ENCODE data around the gene ANKRD42. TPM values are rescaled to one million over a fixed set of nuclear protein-coding genes. Genes with fewer than 3 reads are reported as not detected.

The ANKRD42 gene
- total RNA-seq (2014; rRNA removed; shearing (Covaris generic)) = 5.1 and 15.1 TPM in 2 replicates

DNA sequence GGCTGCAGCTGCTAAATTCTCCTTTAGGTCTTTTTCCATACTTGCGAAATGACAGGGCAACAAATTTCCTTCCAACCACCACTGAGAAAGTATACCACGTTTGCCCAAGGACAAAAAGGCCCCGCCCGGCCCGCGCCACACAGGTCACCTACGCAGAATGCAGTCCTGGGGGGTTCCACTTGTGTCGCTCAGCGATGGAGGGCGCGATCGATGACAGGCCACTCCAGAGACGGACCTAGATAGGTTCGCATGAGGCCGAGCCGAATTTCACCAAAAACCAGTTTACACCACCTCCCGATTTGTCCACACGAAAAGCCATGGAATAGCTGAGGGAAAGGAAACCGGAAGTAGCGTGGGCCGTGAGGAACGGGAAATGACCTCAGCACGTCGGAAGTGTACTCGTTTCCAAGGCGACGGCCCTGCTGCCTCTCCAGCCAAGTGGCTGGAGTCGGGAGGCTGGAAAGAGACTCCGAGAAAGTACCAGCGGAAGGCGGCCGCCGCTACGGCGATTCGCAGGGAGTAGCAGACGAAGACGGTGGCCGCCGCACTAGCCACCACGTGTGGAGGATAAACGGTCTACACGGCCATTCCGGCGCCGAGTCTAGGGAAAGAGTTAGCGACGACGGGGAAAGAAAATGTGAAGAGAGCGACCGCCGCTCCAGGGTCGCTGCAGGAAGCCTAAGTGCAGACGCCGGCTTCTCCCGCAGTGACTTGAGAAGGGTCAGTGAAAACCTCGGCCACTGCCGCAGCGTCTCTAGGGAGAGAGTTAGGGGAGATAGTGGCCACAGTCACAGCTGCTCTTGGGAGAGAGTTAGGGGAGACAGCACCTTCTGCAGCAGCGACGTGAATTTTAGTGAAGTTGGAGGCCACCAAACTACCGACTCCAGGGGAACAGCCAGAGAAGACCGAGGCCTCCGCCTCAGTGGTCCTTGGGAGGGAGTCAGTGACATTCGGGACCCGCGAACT is at the start of gene ANKRD42:
Gene ANKRD42, plus strand, starts transcription at position 398 of the 966 bp plus-strand sequence. CDS start 959 bp downstream, outside the sequence.
- in situ Hi-C loops (cut with HindIII; ENCODE audit: low sequenced_read_pairs) = no loop called here
- peak; percentile 97 for DNase-seq (ENCODE audit: low spot score)

DNA sequence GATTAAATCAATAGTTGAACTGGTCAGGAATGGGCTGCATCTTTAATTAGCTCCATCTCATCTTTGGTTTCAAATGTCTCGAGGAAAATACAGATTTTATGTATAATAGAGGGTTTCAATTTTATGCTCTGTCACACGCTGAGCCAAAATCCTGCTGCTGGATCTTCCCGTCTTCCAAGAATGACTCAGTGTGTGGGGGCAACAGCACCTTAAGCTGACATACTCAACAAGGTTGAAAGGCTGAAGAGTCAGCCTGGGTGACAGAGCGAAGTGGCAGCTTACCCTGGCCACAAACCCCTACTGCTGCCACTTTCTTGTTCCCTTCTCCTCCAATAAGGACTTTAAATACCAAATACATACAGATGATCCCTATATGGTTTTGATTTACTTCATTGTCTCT is 45.6 kb upstream of the ANKRD42 start:
- no peak for DNase-seq (ENCODE audit: low spot score)
- in situ Hi-C loops (cut with HindIII; ENCODE audit: low sequenced_read_pairs) = no loop called here

DNA sequence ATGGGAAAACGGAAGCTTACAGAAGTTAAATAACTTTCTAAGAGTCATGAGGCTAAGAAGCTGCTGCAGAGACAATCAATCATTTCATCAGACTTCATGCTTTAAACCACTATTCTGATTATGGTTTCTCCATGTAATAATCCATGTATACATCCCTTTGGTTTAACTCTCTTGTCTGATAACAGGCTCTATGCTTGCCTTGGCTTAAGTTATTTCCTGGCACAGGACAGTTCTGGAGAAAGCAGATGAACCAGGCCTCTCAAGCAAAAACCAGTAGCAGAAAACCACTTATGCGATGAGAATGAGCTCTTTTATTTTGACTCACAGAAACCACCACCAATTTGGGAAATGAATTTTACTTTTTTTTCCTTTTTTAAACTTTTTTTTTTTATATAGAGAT is 43.1 kb upstream of the ANKRD42 start:
- no peak for DNase-seq (ENCODE audit: low spot score)
- in situ Hi-C loops (cut with HindIII; ENCODE audit: low sequenced_read_pairs) = no loop called here

DNA sequence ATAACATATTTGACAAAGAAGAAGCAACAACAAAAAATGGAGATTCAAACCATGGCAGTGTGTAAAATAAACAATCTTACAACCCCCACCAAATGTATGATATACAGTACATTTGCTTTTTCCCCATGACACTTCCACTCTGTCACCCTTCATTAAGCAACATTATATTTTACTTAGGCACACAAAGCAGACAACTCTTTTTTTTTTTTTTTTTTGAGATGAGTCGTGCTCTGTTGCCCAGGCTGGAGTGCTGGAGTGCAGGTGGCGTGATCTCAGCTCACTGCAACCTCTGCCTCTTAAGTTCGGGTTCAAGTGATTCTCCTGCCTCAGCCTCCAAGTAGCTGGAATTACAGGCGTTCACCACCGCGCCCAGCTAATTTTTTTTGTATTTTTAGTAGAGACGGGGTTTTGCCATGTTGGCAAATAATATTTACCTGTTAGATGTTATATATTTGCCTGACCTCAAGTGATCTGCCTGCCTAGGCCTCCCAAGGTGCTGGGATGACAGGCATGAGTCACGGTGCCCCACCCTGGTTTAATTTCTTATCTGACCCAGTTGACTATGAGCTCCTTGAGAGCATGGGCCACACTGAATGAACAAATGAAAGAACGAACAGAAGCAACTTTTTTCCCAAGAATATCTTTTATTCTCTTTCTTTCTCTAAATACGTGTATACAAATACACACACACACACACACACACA is 42.1 kb upstream of the ANKRD42 start:
- DNase-seq (ENCODE audit: low spot score) = no peak

DNA sequence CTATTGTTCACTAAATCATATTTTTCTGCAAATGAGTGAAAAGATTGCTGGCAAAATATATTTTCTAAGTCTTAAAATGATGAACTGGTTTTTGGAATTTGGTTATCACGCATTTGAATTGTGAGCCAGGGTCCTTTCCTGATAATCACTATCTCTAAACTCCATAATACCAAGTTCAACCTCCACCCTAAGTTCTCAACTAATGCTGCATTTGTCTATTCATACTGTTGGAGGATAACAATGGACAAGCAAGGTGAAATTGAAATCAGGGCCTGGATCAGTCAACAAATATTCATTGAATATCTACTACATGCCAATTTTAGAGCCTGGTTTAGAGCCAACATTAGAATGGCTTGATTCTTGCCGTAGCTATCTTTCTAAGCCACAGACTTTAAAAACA is 41.2 kb upstream of the ANKRD42 start:
- DNase-seq (ENCODE audit: low spot score) = no peak
- in situ Hi-C loops (cut with HindIII; ENCODE audit: low sequenced_read_pairs) = no loop called here

More for the DNA sequence above, 42.1 kb upstream of the ANKRD42 start:
- in situ Hi-C loops (cut with HindIII; ENCODE audit: low sequenced_read_pairs) = no loop called here

DNA sequence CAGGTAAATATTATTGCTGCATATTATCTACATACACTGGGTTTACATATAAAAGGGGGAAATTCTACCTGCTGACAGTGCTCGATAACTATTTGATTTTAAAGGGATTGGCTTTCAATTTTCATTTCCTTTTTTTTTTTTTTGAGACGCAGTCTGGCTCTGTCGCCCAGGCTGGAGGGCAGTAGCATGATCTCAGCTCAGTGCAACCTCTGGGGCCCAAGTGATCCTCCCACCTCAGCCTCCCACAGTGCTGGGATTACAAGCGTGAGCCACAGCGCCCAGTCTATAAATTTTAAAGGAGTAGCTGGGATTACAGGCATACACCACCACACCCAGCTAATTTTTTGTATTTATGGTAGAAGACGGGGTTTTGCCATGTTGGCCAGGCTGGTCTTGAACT is 39.7 kb upstream of the ANKRD42 start:
- in situ Hi-C loops (cut with HindIII; ENCODE audit: low sequenced_read_pairs) = no loop called here
- no peak for DNase-seq (ENCODE audit: low spot score)

DNA sequence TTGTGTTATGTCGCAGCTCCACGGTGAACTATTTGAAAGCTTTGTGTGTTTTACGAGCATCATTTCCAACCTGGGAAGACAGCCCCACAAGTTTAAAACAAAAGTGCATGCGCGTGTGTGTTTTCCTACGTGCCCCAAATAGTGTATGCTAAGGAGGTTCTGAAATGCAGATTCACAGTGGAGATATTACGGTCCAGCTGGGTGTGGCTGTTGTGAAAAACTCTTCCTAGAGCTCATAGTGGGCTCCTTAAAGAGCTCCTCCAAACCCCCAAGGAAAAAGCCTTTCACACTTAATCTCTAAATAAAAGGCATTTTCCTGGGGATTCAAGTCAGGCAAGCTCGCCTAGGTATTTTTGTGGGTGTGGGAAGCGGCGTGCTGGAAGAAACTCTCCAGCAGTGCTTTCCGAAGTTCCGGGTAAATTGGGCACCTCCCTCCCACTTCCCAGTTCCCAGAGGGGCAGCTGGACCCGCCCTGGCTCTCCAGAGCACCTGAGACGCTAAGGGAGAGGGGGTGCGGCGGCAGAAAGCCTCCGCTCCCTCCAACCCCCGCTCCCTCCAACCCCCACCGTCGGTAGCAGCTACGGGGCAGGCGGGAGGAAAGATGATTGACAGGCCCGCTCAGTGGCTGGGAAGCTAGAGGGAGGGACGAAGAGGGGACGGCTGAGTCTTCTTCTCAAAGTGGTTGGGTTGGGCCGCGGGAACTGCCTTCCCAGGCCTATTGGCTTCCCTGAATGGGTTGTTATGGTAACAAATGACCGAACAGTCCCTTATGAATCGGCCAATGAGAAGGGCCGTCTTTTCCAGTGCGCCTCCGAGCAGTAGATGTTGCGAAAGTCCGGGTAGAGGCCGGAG is 37.1 kb upstream of the ANKRD42 start:
- DNase-seq (ENCODE audit: low spot score) = peak; percentile 100
- in situ Hi-C loops (cut with HindIII; ENCODE audit: low sequenced_read_pairs) = no loop called here

DNA sequence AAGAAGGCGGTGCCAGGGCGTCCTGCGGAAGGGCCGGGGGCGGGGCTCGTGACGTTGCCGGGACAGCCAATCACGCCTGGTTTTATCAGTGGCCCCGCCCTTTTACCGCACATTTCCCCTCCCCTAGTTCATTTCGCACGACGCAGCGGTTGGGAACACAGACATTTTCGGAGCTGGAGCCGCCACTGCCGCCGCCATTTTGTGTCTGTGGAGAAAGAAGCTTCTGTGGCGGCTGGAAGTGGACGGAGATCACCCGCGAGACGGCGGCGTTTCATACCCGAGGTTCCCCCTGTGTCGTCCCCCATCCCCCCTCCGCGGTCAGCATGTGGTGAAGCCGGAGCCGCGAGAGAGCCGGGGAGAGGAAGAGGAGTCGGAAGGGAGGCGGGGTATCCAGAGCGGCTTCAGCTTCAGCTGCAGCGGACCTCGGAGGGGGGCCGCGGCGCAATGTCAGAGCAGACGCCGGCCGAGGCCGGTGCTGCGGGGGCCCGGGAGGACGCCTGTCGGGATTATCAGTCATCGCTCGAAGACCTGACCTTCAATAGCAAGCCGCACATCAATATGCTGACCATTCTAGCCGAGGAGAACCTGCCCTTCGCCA is 36.4 kb upstream of the ANKRD42 start, which contains the start of gene PCF11:
Gene PCF11, plus strand, starts transcription at position 136 of the 598 bp plus-strand sequence. Its CDS starts 309 bp downstream, at position 445.
- no peak for DNase-seq (ENCODE audit: low spot score)
- in situ Hi-C loops (cut with HindIII; ENCODE audit: low sequenced_read_pairs) = no loop called here

DNA sequence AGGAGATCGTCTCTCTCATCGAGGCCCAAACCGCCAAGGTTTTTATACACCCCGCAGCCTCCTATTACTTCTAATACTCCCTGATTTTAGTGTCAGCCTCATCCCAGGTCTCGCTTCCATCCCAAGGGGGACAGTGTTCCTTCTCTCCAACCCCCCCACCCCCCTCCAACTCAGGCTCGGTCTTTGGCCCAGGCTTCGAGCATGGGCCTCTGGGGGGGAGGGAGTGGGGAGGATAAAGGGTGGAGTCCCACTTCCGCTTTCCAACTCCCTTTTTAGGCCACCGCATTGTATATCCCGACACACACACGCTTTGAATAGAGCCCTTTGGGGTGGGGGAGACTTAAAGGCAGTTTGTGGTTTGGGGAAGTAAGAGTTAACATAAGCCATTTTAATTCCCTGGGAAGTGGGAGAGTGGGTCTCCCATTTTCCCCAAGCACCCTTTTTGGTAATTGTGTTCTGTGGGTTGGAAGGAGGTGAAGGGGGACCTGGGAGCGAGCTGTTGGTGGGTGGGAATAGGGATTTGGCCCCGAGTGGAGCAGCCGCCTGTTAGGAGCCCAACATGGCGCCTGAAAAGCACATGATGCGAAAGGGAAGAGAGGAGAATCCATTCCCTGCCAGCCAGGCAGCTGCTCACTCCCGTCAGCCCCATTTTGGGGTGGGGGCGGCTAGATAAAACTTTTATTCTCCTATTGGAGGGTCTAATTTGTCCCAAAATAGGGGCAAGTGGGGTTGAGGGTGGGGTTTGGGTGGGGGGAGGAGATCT is 35.7 kb upstream of the ANKRD42 start:
- DNase-seq (ENCODE audit: low spot score) = peak; percentile 58
- in situ Hi-C loops (cut with HindIII; ENCODE audit: low sequenced_read_pairs) = no loop called here

DNA sequence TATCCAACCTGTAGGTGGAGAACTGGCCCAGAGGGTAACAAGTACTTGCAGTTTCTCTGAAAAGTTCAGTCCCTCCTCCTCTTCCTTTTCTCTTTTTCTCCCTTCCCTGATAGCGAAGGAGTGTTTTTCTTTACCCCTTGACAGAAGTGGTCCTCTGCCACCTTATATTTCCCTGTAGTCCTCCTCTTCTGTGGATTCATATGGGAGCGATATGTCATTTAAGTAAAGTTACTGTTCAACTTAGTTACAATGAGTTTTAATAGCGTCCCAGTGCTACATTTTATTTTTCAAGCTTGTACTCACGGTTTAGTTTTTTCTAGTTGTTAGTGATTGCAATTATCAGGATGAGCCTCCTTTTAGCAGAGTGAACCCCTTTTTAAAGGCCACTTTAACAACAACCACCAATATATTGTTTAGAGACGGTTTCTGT is 35.1 kb upstream of the ANKRD42 start:
- in situ Hi-C loops (cut with HindIII; ENCODE audit: low sequenced_read_pairs) = no loop called here
- no peak for DNase-seq (ENCODE audit: low spot score)

DNA sequence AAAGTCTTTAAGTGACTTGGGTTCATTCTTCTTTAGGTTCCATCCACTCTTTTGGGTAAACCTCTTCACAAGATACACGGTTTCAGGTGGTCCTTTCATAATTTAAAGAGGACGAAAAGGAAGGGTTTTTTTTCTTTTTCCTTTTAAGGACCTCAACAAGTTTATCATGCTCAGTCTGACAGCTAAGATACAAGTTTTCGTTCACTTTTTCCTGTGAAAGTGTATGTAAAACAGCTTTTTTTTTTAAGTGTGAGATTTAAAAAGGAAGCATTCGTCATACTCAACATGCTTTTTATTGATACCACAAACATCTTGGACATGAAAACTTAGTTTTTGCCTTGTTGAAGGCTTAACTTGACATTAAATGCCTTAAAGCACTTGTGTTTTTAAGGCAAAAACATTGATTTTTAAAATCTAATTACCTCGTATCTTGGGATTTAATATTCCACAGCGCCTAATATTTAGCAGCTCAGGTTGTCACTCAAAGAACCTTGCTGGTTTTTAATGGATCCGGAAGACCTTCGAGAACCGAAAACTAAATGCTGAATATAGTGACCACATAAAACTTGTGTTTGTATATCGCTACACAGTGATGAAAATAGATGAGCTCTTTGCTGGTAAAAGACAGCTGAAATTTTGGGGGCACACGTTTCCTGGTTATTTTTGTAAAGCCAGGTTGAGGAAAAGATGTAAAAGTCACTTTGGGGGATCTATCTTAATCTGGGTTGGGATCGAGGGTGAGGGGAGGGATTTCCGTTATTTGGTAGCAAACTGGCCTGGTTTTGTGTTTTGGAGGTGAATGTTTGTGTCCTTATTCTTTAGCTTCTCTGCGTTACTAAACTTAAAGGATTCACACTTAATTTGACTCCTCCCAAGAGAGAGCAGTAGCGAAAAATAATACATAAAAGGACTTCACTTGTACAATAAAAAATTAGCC is 34.3 kb upstream of the ANKRD42 start:
- in situ Hi-C loops (cut with HindIII; ENCODE audit: low sequenced_read_pairs) = no loop called here
- no peak for DNase-seq (ENCODE audit: low spot score)

DNA sequence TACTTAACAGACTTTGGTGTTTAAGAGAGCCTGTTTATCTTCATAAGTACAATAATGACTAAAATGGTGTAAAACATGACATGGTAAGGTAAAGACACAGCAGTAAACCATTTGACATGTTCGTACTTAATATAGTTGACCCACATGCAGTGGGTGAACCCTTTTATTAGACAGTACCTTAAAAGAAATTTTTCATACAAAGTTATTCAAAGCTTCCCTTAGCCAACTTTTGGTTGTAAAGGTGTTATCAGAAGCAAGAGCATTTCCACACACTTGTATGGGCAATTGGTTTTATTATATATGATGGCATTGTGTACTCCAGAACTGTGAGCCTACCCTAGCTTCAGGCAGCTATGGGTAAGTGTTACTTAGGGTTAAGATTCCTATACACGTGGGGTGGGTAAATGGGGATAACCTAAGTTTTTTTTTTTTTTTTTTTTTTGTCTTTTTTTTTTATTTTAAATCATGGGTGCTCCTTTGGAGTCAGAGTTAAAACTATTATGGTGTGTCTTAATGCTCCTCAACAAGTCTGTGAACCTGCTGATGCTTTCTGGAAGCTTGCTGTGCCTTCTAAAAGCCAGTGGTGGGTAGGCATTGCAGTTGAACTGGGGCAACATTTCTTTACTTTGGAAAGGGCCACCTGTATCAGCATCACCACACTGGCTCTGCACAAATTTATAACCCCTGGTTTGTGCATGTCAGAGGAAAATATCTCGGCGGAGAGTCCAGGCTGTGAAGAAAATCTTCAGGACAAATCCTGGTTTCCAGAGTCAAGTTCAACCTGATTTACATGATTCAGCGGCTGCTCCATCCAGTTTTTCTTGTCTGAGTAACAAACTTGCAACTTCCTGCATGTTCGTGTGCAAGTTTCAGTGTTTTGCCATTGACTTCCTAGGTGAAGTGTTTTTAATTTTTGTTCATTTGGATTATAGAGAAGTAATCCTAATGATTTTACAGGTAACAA is 33.3 kb upstream of the ANKRD42 start:
- in situ Hi-C loops (cut with HindIII; ENCODE audit: low sequenced_read_pairs) = no loop called here

DNA sequence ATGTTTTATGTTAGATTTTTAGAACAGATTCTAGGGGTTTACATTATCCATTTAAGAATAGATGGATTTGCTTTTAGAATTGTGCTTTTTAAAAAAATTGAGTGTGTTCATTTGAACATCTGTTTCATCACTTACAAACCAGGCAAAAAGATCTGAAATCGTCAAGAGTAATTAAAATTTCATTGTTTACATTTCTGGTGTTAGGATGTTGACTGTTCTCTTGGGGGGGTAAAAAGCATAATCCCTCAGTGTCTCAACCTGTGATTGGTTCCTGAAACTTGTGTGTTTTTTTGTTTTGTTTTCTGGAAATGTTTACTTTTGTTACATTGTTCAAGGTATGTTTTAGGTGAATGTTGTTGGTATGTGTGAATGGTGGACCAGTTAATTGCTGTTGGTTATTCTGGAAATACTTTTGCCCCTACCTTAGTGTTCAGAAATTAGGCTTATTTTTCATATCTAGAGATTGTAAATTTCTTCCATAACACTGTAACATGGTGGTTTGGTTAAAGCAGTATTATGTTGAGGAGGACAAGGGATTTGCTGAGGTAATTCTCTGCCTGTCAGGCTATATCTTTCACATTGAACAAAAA is 31.8 kb upstream of the ANKRD42 start:
- in situ Hi-C loops (cut with HindIII; ENCODE audit: low sequenced_read_pairs) = no loop called here
- no peak for DNase-seq (ENCODE audit: low spot score)

More for the DNA sequence above, 33.3 kb upstream of the ANKRD42 start:
- no peak for DNase-seq (ENCODE audit: low spot score)

DNA sequence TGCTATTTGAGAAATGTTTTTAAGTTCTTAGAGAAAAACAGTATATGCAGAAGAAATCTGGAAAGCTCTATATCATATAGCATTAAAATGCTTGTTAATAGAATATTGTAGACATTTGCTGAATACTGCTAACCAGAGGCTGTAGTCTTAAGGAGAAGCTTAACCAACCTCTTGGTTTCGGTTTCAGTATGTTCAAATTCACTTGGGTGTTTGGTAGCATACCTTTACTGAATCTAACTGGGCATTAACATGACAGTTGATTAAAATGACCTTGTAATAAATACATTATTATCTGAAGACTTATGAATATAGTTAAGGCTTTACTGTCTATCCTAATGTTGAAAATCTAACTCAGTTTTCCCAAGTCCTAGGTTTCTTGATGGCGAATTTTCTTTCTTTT is 31.1 kb upstream of the ANKRD42 start:
- in situ Hi-C loops (cut with HindIII; ENCODE audit: low sequenced_read_pairs) = no loop called here
- DNase-seq (ENCODE audit: low spot score) = no peak

DNA sequence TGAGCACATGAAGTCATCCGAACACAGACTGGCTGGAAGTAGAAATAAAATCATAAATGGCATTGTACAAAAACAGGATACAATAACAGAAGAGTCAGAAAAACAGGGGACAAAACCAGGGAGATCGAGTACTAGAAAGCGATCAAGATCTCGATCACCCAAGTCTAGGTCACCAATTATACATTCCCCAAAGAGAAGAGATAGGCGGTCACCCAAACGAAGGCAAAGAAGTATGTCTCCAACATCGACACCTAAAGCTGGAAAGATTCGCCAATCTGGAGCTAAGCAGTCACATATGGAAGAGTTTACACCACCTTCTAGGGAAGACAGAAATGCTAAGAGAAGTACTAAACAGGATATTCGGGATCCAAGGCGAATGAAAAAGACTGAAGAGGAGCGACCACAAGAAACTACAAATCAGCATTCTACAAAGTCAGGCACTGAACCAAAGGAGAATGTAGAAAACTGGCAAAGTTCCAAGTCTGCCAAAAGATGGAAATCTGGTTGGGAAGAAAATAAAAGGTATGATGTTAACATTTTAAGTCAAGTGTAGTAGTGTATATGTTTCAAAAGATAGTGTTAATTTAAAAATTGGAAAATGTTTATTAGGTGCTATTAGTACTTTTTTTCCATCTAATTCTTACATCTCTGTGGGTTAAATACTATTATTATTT is 27.2 kb upstream of the ANKRD42 start:
- in situ Hi-C loops (cut with HindIII; ENCODE audit: low sequenced_read_pairs) = no loop called here
- no peak for DNase-seq (ENCODE audit: low spot score)

All from G401 (cell line).